Activated naive CD4-positive, alpha-beta T cell treated with anti-CD3 and anti-CD28 coated beads, Interleukin-2, amount 10 ng/mL, durations not matched to agents 7 days and 5 days (primary cell): Measurements from ENCODE around the gene CORO2B.
"Not testable (repeated sequence)": the region's sequence is repeated elsewhere in the genome, so short reads cannot be mapped to it uniquely, and the experiment has no call there.

ENCODE experiments used
- CTCF ChIA-PET: fragments of 350-600 bp; sonication (Branson Sonifier 250); formaldehyde crosslinking; loops from one replicate; lab custom pipeline; 2021; ENCODE audit warnings: antibody characterized with exemption; lab: Charles Lee
- DNase-seq: peaks from one replicate; pipeline ENCODE4 v3.0.0-alpha.2; 2020
- H3K27ac Mint-ChIP-seq: one replicate; pipeline ENCODE4 v1.8.0; 2021; ENCODE audit warnings: mild to moderate bottlenecking, moderate library complexity, mixed read lengths
- H3K27me3 Mint-ChIP-seq: one replicate; pipeline ENCODE4 v1.8.0; 2021; ENCODE audit warnings: mild to moderate bottlenecking, mixed read lengths
- H3K36me3 Mint-ChIP-seq: one replicate; pipeline ENCODE4 v1.8.0; 2021; ENCODE audit warnings: mixed read lengths
- H3K4me1 Mint-ChIP-seq: one replicate; pipeline ENCODE4 v1.8.0; 2021; ENCODE audit warnings: mixed read lengths
- H3K4me3 Mint-ChIP-seq: one replicate; pipeline ENCODE4 v1.8.0; 2021; ENCODE audit warnings: mild to moderate bottlenecking, moderate library complexity, mixed read lengths
- H3K9me3 Mint-ChIP-seq: one replicate; pipeline ENCODE4 v1.8.0; 2021; ENCODE audit warnings: mixed read lengths

Gene CORO2B

GRCh38 chr15:68595260-68595564, 16.4 kb downstream of the CORO2B start:
- Mint-ChIP-seq H3K27me3 (peaks cover 30% of the 10 kb centered on the region), H3K27ac (no peak overlapping the region), H3K9me3 (no peaks in the 10 kb centered on the region), H3K4me1 (no peaks in the 10 kb centered on the region), H3K36me3 (no peaks in the 10 kb centered on the region), H3K4me3 (no peak overlapping the region)
- no peak for DNase-seq
- CTCF ChIA-PET, result no interaction called here

- H3K4me1 Mint-ChIP-seq, result no peaks in the 10 kb centered on the region
- H3K4me3 Mint-ChIP-seq, result no peak overlapping the region
- no peaks in the 10 kb centered on the region for H3K36me3 Mint-ChIP-seq
- H3K27ac Mint-ChIP-seq, result no peak overlapping the region
- H3K27me3 Mint-ChIP-seq, result peaks cover 29% of the 10 kb centered on the region
- DNase-seq, result no peak
- no peaks in the 10 kb centered on the region for H3K9me3 Mint-ChIP-seq
- CTCF ChIA-PET, result no interaction called here
These were observed 17.0 kb downstream of the CORO2B start for GRCh38 chr15:68595761-68596160.

- Mint-ChIP-seq H3K36me3 (no peaks in the 10 kb centered on the region), H3K4me3 (no peak overlapping the region), H3K4me1 (no peaks in the 10 kb centered on the region), H3K9me3 (no peaks in the 10 kb centered on the region), H3K27me3 (peaks cover 27% of the 10 kb centered on the region), H3K27ac (no peak overlapping the region)
- DNase-seq, result no peak
- CTCF ChIA-PET, result no interaction called here
These were observed 17.9 kb downstream of the CORO2B start for GRCh38 chr15:68596691-68597090.

DNA sequence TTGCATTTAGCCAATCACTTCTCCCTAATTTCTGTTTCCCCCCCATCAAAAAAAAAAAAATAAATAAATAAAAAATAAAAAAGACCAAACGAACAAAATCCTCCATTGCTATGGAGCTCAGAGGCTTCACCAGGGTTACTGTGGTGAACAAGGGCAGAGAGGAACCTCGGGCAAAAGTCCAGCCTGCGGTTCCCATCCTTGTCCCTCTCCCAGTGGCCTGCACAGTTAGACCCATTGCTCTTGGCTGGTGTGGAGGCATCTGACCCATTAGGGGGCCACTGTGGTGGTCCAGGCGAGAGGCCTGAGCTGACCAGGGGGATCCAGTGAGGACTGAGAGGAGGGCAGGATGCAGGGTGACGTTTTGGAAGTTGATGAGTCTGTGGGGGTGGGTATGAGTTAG, 18.8 kb downstream of the CORO2B start:
- Mint-ChIP-seq H3K4me3 (no peak overlapping the region), H3K27me3 (peaks cover 23% of the 10 kb centered on the region), H3K4me1 (no peaks in the 10 kb centered on the region), H3K27ac (no peak overlapping the region), H3K9me3 (no peaks in the 10 kb centered on the region), H3K36me3 (no peaks in the 10 kb centered on the region)
- CTCF ChIA-PET, result no interaction called here
- DNase-seq, result no peak

DNA sequence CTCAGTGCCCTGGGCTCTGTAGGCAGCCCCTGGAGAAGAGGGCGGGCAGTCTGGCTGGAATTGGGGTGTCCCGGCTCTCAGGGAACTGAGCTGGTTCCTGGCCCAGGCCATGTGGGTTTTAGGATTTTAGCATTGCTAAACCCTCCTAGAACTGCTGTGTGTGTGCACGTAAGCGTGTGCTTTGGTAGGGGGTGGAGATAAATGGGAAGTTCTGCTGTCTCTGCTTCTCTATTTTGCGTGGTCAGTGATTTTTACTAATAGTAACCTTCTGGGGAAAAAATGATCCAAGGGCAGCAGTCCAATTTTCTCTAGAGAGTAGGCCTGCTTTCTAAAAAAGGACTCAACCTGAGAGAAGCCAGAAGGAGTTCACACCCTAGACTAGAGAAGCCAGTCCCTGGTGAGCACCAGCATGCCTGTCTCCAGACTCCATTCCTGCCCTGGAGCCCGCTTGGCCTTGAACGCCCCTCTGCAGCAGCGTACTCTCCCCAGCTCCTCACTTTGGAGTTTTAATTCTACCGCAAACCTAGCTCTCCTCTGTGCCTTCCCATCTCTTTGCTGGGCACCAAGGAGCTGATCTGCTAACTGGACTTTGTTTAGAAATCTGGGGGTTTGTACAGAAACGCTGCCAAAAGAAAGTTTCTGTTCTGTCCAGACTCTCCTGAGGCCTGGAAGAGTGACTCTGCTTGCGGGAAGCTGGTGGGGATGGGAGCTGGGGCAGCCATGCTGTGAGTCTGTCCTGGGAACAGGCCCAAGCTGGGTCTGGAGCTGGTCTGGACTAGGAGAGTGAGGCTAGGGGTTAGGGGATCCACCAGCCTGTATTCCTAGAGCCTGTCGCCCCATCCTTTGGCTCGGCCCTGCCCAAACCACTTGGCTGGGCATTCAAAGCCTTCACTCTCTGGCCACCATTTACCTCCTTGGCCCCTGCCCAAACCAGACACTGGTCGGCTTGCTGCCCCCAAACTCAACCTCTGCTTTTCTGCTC, 19.7 kb downstream of the CORO2B start:
- H3K36me3 Mint-ChIP-seq, result no peaks in the 10 kb centered on the region
- H3K9me3 Mint-ChIP-seq, result no peaks in the 10 kb centered on the region
- no peak overlapping the region for H3K4me3 Mint-ChIP-seq
- no peak for DNase-seq
- no peaks in the 10 kb centered on the region for H3K4me1 Mint-ChIP-seq
- CTCF ChIA-PET, result no interaction called here
- no peak overlapping the region for H3K27ac Mint-ChIP-seq
- H3K27me3 Mint-ChIP-seq, result peaks cover 22% of the 10 kb centered on the region

GRCh38 chr15:68599153-68599545, 20.4 kb downstream of the CORO2B start:
- H3K36me3 Mint-ChIP-seq, result no peaks in the 10 kb centered on the region
- no peak overlapping the region for H3K27ac Mint-ChIP-seq
- H3K27me3 Mint-ChIP-seq, result peaks cover 17% of the 10 kb centered on the region
- CTCF ChIA-PET, result no interaction called here
- no peaks in the 10 kb centered on the region for H3K9me3 Mint-ChIP-seq
- no peak for DNase-seq
- H3K4me3 Mint-ChIP-seq, result no peak overlapping the region
- H3K4me1 Mint-ChIP-seq, result no peaks in the 10 kb centered on the region

- Mint-ChIP-seq H3K27me3 (peaks cover 12% of the 10 kb centered on the region), H3K4me1 (no peaks in the 10 kb centered on the region), H3K27ac (no peak overlapping the region), H3K36me3 (no peaks in the 10 kb centered on the region), H3K9me3 (no peaks in the 10 kb centered on the region), H3K4me3 (no peak overlapping the region)
- DNase-seq, result no peak
- CTCF ChIA-PET, result no interaction called here
These were observed 20.8 kb downstream of the CORO2B start for GRCh38 chr15:68599560-68600071.

GRCh38 chr15:68601206-68602197, 22.7 kb downstream of the CORO2B start:
- CTCF ChIA-PET, result no interaction called here
- H3K27ac Mint-ChIP-seq, result no peak overlapping the region
- H3K27me3 Mint-ChIP-seq, result peaks cover 12% of the 10 kb centered on the region
- DNase-seq, result no peak
- no peaks in the 10 kb centered on the region for H3K4me1 Mint-ChIP-seq
- H3K4me3 Mint-ChIP-seq, result no peak overlapping the region
- H3K9me3 Mint-ChIP-seq, result no peaks in the 10 kb centered on the region
- H3K36me3 Mint-ChIP-seq, result no peaks in the 10 kb centered on the region

- Mint-ChIP-seq H3K27ac (no peak overlapping the region), H3K36me3 (no peaks in the 10 kb centered on the region), H3K4me3 (no peak overlapping the region), H3K9me3 (no peaks in the 10 kb centered on the region), H3K27me3 (peaks cover 12% of the 10 kb centered on the region), H3K4me1 (no peaks in the 10 kb centered on the region)
- CTCF ChIA-PET, result no interaction called here
- DNase-seq, result no peak
These were observed 23.8 kb downstream of the CORO2B start for GRCh38 chr15:68602459-68603215.

DNA sequence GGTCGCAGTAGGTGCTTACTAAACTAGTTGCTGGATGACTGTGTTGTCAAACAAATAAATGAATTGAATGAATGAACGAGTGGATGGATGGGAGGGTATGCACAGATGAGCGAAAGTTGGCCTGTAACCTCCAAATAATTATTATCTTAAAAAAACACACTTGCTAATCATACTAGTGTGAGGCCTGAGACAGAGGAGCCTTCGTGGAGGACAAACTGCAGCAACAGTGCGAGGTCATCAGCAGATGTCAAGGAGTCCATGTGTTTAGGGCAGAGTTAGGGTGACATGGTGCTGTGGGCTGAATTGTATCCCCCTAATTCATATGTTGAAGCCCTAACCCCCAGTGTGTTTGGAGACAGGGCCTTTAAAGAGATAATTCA, 24.4 kb downstream of the CORO2B start:
- Mint-ChIP-seq H3K27me3 (peaks cover 12% of the 10 kb centered on the region), H3K27ac (no peak overlapping the region), H3K9me3 (no peaks in the 10 kb centered on the region), H3K4me1 (no peaks in the 10 kb centered on the region), H3K36me3 (no peaks in the 10 kb centered on the region), H3K4me3 (no peak overlapping the region)
- no peak for DNase-seq
- CTCF ChIA-PET, result no interaction called here

DNA sequence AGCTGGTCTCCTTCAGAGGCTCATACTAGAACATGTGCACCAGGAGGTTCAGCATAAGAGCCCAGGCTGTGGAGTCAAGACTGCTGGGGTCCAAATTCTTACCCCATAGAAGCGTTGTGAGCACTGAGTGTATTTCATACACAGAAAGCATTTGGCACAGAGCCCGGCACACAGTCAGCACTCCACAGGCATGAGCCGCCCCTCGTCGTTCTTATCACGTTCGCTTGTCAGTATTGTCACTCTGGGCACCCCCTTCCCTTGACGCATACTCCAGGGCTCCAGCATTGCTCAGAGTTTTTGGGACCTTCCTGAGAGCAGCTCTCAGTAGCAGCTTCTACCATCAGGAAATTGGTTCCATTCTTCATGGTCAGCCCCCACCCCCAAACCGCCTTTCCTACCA, 25.2 kb downstream of the CORO2B start:
- H3K27me3 Mint-ChIP-seq, result peaks cover 14% of the 10 kb centered on the region
- H3K9me3 Mint-ChIP-seq, result no peaks in the 10 kb centered on the region
- CTCF ChIA-PET, result no interaction called here

DNA sequence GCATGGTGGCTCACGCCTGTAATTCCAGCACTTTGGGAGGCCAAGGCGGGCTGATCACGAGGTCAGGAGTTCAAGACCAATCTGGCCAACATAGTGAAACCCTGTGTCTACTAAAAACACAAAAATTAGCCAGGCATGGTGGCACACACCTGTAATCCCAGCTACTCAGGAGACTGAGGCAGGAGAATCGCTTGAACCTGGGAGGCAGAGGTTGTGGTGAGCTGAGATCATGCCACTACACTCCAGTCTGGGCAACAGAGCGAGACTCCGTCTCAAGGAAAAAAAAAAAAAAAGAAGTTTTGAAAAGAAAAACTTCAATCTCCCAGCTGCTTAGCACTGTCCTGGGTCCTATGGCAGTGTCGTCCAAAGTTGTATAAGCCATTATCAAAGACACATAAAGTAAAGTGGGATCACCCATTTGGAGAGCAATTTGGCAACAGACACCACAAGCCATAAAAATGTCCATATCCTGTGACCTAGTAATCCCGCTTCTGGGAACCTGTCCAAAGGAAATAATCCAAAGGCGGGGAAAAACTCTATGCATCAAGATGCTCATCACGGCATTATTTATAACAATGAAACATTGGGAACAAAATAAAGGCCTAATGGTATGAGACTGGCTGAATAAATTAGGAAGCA, 26.2 kb downstream of the CORO2B start:
- CTCF ChIA-PET, H3K27ac Mint-ChIP-seq, H3K4me1 Mint-ChIP-seq, H3K9me3 Mint-ChIP-seq, H3K36me3 Mint-ChIP-seq, H3K4me3 Mint-ChIP-seq, DNase-seq: not testable (repeated sequence)
- peaks cover 12% of the 10 kb centered on the region for H3K27me3 Mint-ChIP-seq

More for the DNA sequence above, 25.2 kb downstream of the CORO2B start:
- Mint-ChIP-seq H3K36me3 (no peaks in the 10 kb centered on the region), H3K4me1 (no peaks in the 10 kb centered on the region), H3K4me3 (no peak overlapping the region), H3K27ac (no peak overlapping the region)
- DNase-seq, result no peak

DNA sequence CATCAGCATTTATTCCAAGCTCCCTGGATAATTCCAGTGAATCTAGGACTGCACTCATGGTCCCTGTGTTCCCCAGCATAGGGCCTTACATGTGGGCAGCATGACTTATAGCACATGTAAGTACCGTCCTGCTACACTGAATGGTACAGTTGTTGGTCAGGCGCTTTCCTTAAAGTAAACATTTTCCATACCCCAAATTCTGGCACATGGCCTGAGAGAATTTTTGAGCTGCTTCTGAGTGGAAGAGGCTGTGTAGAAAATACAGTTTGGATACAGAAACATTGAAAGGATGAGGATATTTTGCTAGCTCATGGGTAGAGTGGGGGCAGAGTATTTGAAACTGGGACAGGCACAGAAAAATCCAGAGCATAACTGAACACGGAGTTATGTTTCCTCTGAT, 27.6 kb downstream of the CORO2B start:
- DNase-seq, result no peak
- Mint-ChIP-seq H3K4me3 (no peak overlapping the region), H3K9me3 (no peaks in the 10 kb centered on the region), H3K36me3 (no peaks in the 10 kb centered on the region), H3K27me3 (peaks cover 6% of the 10 kb centered on the region), H3K4me1 (no peaks in the 10 kb centered on the region), H3K27ac (no peak overlapping the region)
- CTCF ChIA-PET, result interaction anchor here (1.4 kb wide), 2 partner anchors 56 to 68 kb away, joined by 3 to 4 read pairs; no protein-coding TSS in a partner anchor
